Gastrocnemius medialis (tissue), 4 donors: ENCODE data around the gene CCNJ.

Experiments
- POLR2A ChIP-seq, 2 donors: fragments of 450-650 bp; IDR thresholded peaks; one replicate each; pipeline ENCODE4 v1.6.1; 2017; ENCODE audit warnings: antibody characterized with exemption in 2 of 2, mild to moderate bottlenecking in 2 of 2, moderate library complexity in 2 of 2
- TF ChIP-seq, protein P1 (sequence below), 5 experiments: fragments of 450-650 bp in 3 of 5; fragments of 200-600 bp in 2 of 5; sonication (generic) in 2 of 5; IDR thresholded peaks in 4 of 5; conservative IDR thresholded peaks in 1 of 5; 1 replicate in 4 of 5; 2 replicates in 1 of 5; pipeline ENCODE4 v1.5.1; 2016 to 2019; ENCODE audit warnings: antibody characterized with exemption in 5 of 5, mild to moderate bottlenecking in 3 of 5, moderate library complexity in 3 of 5

GRCh38 chr10:96090463-96090800 lies 47.0 kb downstream of the CCNJ start:
- TF ChIP-seq, protein P1, sequence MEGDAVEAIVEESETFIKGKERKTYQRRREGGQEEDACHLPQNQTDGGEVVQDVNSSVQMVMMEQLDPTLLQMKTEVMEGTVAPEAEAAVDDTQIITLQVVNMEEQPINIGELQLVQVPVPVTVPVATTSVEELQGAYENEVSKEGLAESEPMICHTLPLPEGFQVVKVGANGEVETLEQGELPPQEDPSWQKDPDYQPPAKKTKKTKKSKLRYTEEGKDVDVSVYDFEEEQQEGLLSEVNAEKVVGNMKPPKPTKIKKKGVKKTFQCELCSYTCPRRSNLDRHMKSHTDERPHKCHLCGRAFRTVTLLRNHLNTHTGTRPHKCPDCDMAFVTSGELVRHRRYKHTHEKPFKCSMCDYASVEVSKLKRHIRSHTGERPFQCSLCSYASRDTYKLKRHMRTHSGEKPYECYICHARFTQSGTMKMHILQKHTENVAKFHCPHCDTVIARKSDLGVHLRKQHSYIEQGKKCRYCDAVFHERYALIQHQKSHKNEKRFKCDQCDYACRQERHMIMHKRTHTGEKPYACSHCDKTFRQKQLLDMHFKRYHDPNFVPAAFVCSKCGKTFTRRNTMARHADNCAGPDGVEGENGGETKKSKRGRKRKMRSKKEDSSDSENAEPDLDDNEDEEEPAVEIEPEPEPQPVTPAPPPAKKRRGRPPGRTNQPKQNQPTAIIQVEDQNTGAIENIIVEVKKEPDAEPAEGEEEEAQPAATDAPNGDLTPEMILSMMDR (IDR thresholded peaks at IDR 0.05 in 4 of 5, conservative IDR thresholded peaks at IDR 0.05 in 1 of 5), result no peak
- TF ChIP-seq POLR2A (IDR thresholded peaks at IDR 0.05), result no peak
